K562 (cell line): ENCODE measurements around the gene ZNF319. TPM values are rescaled to one million over a fixed set of nuclear protein-coding genes. Genes with fewer than 3 reads are reported as not detected.
A peak's percentile ranks its signal among the peaks of the same experiment; 100 is the strongest.

Experiments used
- BCLAF1 ChIP-seq, 2 experiments: fragments of 450-650 bp in 1 of 2; IDR thresholded peaks; 2 replicates each; pipeline ENCODE4 v1.6.1; 2011 to 2017; ENCODE audit warnings: low read depth in 2 of 2, antibody characterized with exemption in 1 of 2, borderline replicate concordance in 1 of 2, low read length in 1 of 2, mild to moderate bottlenecking in 1 of 2, mixed read lengths in 1 of 2; ENCODE audit not compliant: control insufficient read depth in 1 of 2
- CEBPB ChIP-seq: fragments of 450-650 bp; IDR thresholded peaks from 2 replicates; pipeline ENCODE4 v1.6.1; 2016; ENCODE audit warnings: missing genetic modification characterization, missing compliant biosample characterization
- EP300 ChIP-seq: IDR thresholded peaks from 2 replicates; pipeline ENCODE4 v1.6.1; 2012; ENCODE audit warnings: low read length, improper control_type of control experiment
- JUND ChIP-seq, 2 experiments: IDR thresholded peaks; 2 replicates in 1 of 2; 3 replicates in 1 of 2; pipeline ENCODE4 v1.6.1; 2011; ENCODE audit warnings: borderline replicate concordance in 2 of 2, low read depth in 2 of 2, low read length in 2 of 2, improper control_type of control experiment in 1 of 2, missing biosample characterization in 1 of 2, missing genetic modification characterization in 1 of 2, missing genetic modification reagents in 1 of 2
- MTA1 ChIP-seq: fragments of 450-650 bp; IDR thresholded peaks from 2 replicates; pipeline ENCODE4 v1.6.1; 2017; ENCODE audit warnings: borderline replicate concordance
- PRDM10 ChIP-seq: fragments of 450-650 bp; IDR thresholded peaks from 2 replicates; pipeline ENCODE4 v1.6.1; 2018; ENCODE audit not compliant: partially characterized antibody
- RUNX1 ChIP-seq: sonication (generic); IDR thresholded peaks from 2 replicates; pipeline ENCODE4 v1.6.1; 2016; ENCODE audit warnings: antibody characterized with exemption, low read depth
- SREBF1 ChIP-seq: fragments of 150-350 bp; IDR thresholded peaks from 2 replicates; pipeline ENCODE4 v1.6.1; 2014; ENCODE audit warnings: antibody characterized with exemption, low read depth, low read length, borderline replicate concordance
- TOE1 ChIP-seq, 2 experiments: fragments of 450-650 bp in 1 of 2; sonication (generic) in 1 of 2; formaldehyde crosslinking in 1 of 2; IDR thresholded peaks; 2 replicates each; pipeline versions ENCODE4 v1.7.1 to v1.8.0; 2016 to 2022; ENCODE audit warnings: borderline replicate concordance in 2 of 2, mild to moderate bottlenecking in 2 of 2, antibody characterized with exemption in 1 of 2, inconsistent platforms in 1 of 2, low read depth in 1 of 2, missing genetic modification reagents in 1 of 2, moderate library complexity in 1 of 2
- ZBTB34 ChIP-seq: fragments of 250-450 bp; sonication (Bioruptor Pico); IDR thresholded peaks from 2 replicates; pipeline ENCODE4 v1.8.0; 2021; ENCODE audit warnings: mild to moderate bottlenecking, moderate library complexity
- ZNF311 ChIP-seq: fragments of 250-450 bp; sonication (Bioruptor Pico); IDR thresholded peaks from 2 replicates; pipeline ENCODE4 v1.4.0; 2020; ENCODE audit warnings: mild to moderate bottlenecking, moderate library complexity
- ZNF316 ChIP-seq: fragments of 450-650 bp; IDR thresholded peaks from 2 replicates; pipeline ENCODE4 v1.6.1; 2016
- ZNF780A ChIP-seq: fragments of 250-450 bp; sonication (Bioruptor Pico); IDR thresholded peaks from 2 replicates; pipeline ENCODE4 v1.5.0; 2021; ENCODE audit warnings: mild to moderate bottlenecking
- polyA plus RNA-seq, 8 experiments: library from polyadenylated mRNA; depleted of rRNA in 4 of 8; stranded (reverse) in 5 of 8; unstranded in 3 of 8; fragments of >200 nt; fragmentation: Nextera tagmentation in 2 of 8; fragmentation: Illumina TruSeq in 1 of 8; extraction: Ambion mirVana in 2 of 8; extraction: Trizol in 1 of 8; gene quantifications; 2 replicates each; pipeline versions ENCODE4 v1.2.1 to v1.2.3, GENCODE V29; 2011 to 2014; ENCODE audit warnings: inconsistent platforms in 1 of 8, missing spikeins in 1 of 8
- total RNA-seq, 7 experiments: library from RNA; depleted of rRNA in 6 of 7; stranded (reverse); fragments of >200 nt in 6 of 7; fragmentation: Illumina TruSeq in 2 of 7; extraction: Trizol in 2 of 7; gene quantifications; 2 replicates each; pipeline versions ENCODE4 v1.2.1 to v1.2.3, GENCODE V29; 2011 to 2021; ENCODE audit warnings: low replicate concordance in 1 of 7

ZNF319 gene
- total and polyA plus RNA-seq, 9 of the 15 experiments (the other 6 are each of a cell fraction or from before 2014, with no cell fraction given): 0.20 to 5.7 (median 1.4) TPM

- TF ChIP-seq SREBF1 (no peak), ZNF316 (0 out of 2 replicates have a peak, but pooled peaks have one; percentile 10), PRDM10 (no peak), ZNF780A (CRISPR knock-in tag) (no peak), MTA1 (peak; percentile 74; the same call in 1 of the 2 replicates), EP300 (no peak), CEBPB (no peak), JUND (IDR thresholded peaks at IDR 0.05; ENCODE audit: borderline replicate concordance, low read depth, low read length) (peak; percentile 37; the same call in 1 of the 2 replicates), JUND (tag; IDR thresholded peaks at IDR 0.05; ENCODE audit: borderline replicate concordance, low read depth, low read length) (no peak), TOE1 (IDR thresholded peaks at IDR 0.05; ENCODE audit: borderline replicate concordance) (0 out of 2 replicates have a peak, but pooled peaks have one; percentile 40), TOE1 (CRISPR knock-in tag; IDR thresholded peaks at IDR 0.05; ENCODE audit: borderline replicate concordance, low read depth) (no peak), ZNF311 (no peak), BCLAF1 (IDR thresholded peaks at IDR 0.05; ENCODE audit: borderline replicate concordance in 1 of 2, control insufficient read depth in 1 of 2, low read depth in 2 of 2, low read length in 1 of 2) (peak in 1 of 2 experiments; percentile 74; a peak in 2 of 4 replicates), RUNX1 (no peak), ZBTB34 (CRISPR knock-in tag) (no peak)
Measured at GRCh38 chr16:58020628-58021521, 20.4 kb upstream of the ZNF319 start (continued).
